ENCODE data around the gene CDC42BPB.
A peak's percentile ranks its signal among the peaks of the same experiment; 100 is the strongest.

CDC42BPB gene

DNA sequence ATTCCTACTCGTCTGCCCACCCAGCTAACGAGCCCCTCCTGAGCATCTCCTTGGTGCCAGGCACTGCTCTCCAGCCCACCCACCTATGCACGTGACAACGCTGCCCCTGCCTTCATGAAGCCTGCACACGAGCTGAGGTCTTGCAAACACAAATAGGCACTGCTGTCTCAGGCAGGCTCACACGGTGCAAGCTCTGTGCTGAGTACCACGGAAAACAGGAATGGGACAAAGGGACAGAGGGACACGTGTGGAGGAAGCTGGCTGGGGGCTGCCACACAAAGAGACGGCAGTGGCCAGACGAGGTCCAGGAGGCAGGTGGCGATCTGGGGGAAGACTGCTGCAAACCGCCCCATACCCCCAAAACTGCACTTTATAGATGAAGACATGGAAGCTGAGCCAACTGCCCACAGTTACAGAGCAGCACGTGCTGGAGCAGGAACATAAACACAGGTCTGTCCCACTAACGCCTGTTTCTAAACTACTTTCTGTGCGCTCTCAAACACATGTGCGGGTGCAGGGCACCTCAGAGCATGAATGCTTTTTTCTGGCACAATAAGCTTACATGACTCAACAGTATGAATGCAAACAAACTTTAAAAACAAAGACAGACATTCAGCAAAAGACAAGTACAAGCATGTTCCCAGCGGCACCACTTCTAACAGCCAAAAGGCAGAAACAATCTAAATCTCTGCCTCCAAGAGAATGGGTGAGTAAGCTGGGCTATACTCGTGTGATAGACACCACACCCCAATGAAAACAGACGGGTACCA, 70.4 kb downstream of the CDC42BPB start:
- no peak for DNase-seq

DNA sequence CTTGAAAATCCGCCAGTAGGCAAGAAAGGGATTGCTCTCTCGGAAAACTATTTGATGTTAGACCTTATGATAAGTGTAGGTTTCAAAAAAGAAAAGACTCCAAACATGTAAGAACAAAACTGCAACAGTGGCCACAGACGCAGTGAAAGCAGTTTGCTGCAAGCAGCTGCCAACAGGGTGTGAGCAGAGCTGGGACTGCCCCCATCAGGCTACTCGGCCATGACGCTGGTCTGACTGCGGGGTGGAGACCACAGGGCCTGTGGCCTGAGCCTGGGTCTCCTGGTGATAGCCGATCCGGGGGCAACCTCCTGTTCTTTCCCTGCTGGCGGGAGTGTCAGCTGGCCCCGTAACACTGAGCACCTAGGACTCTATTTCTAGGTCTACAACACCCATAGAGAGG, 71.7 kb downstream of the CDC42BPB start:
- DNase-seq: no peak

DNA sequence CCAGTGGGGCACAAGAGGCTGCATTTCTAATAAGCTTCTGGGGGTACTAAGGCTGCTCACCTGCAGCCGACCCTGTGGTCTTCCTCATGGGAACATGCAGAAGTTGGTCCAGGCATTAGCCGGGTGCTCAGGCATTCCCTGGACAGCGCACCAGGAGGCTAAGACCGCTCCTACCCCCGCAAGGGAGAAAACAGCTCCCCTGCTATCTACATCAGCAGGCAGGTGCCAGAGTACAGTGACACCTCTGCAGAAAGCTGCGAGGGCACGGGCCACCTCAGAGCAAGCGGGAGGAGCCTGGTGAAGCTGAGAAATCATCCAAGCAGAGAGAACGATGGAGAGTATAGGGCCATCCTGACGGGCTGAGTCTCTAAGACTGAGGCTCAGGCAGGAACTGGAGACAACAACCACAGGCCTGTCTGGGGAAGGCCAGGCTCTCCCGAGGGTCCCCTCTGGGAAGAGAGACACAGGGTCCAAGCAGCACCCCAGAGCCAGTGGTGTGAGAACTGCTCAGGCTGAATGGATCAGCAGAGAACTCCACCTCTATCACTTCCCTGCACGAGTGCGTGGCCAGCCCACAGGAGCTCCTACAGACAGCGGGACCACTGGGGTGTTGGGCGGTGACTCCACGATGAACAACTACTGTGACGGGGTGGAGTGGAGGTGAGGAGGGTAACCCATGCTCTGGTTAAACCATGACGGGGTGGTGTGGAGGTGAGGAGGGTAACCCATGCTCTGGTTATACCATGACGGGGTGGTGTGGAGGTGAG, 72.8 kb downstream of the CDC42BPB start:
- no peak for DNase-seq

DNA sequence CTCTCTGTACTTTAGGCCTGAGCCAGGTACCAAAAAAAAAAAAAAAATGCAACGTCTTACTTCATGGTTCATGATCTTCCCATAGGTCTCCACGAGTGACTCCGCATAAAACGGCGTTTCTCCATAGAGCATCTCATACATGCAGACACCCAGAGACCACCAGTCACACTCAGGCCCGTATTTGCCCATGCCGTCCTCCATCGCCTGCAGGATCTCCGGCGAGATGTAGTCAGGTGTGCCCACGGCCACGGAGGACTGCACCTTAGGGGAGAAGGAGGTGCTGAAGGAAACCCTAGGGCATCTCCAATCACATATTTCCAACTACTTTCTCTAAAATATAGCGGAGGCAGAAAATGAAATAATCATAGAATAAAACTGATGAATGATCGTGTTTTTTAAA, 73.9 kb downstream of the CDC42BPB start:
- DNase-seq: no peak

DNA sequence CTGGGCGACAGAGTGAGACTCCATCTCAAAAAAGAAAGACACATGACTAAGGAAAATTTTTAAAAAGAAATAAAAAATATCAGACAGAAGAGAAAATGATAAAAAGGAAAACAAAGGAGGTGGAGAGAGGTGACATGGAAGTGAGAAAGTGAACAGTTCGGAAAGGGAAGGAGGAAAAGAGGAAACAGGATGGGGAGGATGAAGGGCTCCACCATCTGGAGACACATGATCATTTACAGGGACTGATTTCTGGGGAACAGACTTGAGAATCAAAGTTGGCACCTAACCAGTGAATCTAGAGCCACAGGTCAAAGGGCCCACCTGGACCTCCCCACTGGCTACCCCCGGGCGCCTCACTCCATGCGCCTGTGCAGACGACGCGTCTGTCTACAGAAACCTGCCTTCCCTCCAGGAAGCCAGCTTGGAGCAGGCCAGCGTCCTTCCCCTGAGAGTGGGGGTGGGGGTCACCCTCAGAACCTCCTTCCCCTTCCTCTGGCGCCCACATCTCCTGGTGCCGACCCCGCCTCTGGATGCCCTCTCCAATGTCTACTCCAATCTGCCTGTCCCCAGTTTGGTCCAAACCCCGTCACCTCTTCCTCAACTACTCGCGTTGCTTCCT, 74.4 kb downstream of the CDC42BPB start:
- DNase-seq: no peak

DNA sequence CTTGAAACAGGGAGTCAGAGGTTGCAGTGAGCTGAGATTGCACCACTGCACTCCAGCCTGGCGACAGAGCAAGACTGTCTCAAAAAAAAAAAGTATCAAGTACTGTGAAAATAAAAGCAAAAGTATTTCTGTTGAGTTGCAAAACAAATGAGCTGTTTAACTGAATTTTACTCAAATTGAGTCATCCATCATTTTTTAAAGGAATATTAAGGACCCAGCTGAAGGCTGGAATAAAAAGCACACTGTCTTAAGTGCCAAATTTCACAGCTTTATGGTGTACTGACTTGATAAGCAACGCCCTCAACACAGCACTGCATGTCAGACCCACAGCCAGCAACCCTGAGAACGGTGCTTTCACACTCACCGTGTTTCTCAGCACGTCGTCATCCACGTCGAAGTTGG, 76.9 kb downstream of the CDC42BPB start:
- DNase-seq: peak; percentile 53

DNA sequence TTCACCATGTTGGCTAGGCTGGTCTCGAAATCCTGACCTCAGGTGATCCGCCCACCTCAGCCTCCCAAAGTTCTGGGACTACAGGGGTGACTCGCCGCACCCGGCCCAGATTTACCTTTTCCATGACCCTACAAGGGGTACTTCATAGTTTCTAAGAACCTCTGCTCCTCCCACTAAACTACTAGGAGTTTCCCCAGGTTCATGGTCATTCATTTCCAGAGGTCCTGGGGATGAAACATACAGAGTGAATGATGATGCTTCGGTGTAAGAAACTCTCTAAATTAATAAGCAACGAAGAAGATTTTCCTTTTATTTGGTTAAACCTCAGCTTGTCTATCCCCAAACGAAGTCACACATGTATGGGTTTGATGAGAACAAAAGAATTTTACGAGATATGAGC, 77.9 kb downstream of the CDC42BPB start:
- no peak for DNase-seq

DNA sequence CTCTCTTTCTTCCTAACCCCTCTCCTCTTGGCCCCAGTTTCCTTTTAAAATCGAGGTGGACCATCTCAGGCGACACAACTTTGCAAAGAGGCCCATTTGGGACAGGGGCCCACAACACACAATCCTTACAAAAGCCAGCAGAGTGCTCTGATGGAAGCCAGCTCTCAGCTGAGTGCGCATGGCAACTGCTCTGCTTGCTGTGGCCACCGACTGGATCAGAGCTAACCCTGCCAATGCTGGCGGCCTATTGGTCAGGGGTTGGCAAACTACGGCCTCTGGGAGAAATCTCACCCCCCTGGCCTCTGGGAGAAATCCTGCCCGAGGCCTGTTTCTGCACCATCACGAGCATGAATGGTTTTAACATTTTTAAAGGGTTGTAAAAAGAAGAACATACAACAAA, 79.9 kb downstream of the CDC42BPB start:
- no peak for DNase-seq

DNA sequence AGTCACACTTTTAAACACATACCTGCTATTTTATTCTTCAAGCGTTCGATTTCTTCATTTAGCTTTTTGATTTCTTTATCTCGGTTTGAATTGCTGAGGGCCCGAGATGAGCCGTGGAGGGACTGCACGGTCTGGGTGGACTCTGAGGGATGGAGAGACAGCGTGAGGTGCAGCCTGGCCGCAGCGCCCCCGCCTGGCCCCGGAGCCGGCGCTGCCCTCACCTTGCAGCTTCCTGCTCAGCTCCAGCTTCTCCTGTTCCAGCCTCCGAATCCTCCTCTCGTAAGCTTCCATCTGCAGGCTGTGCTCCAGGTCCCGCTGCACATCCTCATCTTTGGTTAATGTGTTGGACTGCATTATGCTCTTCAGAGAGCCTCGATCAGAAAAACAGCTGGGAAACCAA, 81.7 kb downstream of the CDC42BPB start:
- no peak for DNase-seq

DNA sequence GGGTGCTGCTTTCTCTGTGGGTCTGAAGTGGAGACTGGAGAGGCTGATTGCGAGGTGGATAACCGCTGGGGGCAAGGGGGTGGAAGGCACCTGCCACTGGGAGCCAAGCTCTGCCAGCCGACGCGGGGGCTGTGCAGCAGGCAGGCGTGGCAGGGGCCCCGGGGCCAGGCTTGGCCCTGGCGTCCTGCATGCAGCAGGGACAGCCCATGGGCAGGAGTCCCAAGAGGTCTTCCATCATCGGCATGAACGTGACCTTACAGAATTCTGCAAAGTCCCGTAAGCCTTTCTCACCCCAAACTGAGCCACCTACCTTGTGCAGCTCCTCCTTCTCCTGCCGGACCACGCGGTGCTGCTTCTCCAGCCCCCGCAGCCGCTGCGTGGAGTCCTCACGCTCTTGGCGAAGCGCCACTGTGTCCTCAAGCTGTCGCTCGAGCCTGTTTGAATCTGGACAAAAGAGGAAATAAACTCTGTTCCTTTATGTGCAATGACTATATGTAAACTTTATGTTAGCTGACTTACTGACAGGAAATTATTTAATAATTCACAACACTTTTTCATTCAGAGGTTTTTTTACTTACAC, 83.6 kb downstream of the CDC42BPB start:
- DNase-seq: peak; percentile 32

DNA sequence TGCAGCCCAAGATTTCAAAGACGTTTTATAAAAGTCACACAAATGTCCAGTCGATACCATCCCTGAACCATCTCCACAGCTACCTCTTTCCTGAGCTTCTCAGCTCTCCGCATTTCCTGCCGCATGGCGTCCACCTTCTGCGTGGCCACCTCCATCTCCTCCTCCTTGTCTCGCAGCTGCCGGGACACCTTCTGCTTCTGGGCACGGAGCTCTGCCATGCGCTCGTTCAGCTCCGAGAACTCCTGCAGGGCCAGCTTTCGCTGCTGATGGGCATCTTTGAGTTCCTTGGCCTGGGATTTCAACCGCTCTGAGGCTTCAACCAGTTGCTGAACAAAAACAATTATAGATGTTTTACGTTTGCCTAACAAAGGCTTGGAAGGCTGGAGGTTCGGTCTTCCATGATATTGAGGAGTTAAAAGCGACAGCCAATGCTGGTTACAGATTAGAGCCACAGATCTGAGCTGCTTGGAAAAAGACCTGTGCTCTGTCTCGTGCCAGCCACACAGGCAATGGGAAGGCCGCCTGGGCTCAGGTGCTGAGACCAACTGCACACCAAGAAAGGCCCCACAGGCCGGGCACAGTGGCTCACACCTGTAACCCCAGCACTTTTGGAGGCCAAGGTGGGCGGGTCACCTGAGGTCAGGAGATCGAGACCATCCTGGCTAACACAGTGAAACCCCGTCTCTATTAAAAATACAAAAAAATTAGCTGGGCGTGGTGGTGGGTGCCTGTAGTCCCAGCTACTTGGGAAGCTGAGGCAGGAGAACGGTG, 85.3 kb downstream of the CDC42BPB start:
- no peak for DNase-seq

DNA sequence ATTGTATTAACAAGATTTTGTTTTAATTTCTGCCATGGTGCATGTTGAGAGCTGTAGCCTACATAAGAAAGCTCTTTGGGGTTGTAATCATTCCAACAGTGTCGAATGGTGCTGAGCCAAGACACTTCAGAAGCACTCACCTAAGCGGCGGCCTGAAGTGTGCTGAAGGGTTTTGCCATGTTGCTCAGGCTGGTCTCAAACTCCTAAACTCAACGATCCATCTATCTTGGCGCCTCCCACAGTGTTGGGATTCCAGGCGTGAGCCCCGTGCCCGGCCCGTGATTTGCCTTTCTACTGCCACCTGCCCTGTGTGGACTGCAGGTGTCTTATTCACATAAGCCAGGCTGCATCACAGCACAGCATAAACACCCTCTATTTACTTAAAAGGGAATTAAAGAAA, 86.0 kb downstream of the CDC42BPB start:
- no peak for DNase-seq

DNA sequence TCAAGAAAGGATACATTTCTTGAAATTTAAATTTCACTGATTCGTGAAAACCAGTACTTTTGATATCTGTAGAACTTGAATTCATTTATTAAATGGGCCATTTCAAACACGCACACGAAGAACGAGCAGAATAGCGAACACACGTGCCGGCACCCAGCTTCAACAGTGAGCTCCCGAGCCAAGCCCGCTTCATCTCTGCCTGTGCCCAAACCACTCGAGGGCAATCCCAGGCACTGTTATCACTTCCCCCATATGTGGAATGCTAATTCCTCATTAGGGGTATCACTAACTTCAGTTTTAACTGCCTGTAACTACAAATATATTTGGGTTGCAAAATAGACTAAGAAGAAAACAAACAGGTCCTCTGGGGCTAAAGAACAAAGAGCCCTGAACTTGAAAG, 86.9 kb downstream of the CDC42BPB start:
- no peak for DNase-seq

DNA sequence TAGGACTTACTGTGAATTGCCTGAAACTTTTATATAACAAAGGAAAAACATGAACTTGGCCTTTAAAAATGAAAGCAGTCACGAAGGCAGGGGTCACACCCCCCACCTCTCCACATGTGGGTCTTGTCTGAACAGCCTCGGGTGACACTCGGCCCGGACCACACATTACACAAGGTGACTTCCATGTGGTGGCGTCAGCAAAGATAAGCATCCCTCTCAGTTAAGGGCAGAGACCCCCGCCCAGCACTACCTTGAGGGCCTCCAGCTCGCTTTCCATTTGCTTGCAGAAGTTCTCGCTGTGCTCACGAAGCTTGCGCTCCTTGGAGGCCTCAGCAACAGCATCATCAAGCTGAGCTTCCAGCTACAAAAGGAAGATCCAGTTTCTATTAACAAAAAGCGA, 87.4 kb downstream of the CDC42BPB start:
- DNase-seq: no peak

DNA sequence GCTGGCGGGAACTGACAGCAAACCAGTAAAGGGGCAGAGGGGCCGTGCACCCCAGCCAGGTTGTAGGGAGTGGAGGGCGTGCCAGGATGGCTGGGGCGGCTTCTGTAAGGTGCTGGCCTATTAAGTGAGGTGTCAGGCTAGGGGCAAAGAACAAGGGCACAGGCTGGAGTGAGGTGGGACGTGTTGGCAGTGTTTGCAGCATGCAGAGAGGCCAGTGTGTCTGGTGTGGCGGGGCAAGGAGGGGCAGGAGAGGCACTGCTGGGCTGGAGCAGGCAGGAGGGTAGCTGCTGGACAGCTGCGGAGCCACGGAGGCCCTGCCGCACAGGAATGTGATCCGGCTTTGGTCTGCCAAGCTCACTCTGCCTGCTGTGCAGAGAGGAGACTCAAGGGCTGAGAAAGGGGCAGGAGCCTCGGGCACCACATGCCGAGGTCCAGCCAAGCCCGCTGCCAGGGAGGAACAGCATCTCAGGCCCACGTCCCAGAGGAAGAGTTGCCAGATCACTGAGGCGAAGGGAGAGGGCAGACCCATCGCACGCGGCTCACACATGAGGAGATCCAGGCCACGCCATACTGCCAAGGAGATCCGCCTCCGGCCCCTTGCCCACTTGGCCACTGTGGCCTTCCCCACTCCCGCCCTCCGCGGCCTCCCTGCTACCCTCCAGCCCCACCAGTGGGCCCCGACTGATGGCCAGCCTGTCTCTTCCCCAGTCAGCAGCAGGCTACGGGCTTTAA, 88.1 kb downstream of the CDC42BPB start:
- DNase-seq: no peak

DNA sequence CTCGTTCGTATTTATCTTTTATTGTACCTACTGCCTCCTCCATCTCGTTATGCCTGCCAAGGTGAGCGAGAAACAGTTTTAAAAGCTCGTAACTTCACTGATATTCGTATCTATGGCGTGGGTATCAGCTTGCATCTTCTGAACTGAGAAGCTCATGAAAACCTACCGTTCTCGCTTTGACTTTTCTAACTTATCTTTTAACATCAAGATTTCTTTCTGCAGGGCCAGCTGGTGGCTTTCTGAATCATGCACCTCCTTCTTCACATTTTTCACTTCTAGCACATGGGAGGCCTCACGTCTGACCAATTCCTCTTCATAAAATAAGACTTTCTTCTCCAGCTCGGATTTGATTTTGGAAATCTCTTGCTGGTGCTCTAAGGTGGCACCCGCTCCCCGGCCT, 89.0 kb downstream of the CDC42BPB start:
- DNase-seq: no peak

DNA sequence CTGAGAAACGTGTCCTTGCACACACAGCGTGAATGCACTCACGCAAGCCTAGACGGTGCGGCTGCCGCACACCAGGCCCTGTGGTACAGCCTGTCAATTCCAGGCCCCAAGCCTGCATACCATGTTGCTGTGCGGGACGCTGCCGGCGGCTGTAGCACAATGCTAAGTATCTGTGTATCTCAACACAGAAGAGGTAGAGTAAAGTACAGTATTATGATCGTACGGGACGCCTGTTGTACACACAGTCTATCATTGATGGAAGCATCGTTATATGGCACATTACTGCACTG, 89.9 kb downstream of the CDC42BPB start:
- no peak for DNase-seq

DNA sequence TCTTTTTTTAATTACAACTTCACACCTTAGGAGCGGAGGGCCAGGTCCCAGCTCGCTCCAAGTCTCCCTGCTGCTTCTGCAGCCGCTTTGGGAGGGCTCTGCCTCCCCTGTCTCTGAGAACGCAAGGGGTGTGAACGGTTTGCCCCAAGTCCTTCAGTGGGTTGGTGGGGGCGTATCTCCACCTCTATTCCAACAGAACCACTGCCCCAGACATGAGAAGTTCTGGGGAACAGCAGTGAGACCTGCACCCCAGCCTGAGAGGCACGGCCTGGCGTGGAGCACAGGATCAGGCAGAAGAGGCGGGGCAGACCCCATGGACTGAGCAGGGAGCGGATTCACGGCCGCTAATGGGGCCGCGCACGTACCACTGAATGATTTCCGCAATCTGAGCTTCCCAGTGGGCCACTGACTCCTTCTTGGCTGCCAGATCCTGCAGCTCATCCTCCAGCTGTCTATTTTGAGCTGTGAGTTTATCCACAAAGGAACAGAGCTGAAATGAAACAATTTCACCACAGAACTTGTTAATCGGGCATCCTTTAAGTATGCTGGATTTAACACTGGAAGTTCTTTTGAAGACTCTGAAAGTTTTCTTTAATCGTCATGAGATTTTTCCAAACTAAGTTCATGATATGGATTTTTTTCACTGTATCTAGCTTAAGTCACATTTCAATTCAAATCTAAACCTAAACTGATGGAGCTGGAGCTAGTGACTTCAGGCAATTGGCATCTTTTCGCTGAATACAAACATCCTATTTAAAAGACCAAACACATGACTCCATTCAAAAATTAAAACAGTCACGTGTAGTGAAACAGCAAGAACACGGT, 90.5 kb downstream of the CDC42BPB start:
- no peak for DNase-seq

DNA sequence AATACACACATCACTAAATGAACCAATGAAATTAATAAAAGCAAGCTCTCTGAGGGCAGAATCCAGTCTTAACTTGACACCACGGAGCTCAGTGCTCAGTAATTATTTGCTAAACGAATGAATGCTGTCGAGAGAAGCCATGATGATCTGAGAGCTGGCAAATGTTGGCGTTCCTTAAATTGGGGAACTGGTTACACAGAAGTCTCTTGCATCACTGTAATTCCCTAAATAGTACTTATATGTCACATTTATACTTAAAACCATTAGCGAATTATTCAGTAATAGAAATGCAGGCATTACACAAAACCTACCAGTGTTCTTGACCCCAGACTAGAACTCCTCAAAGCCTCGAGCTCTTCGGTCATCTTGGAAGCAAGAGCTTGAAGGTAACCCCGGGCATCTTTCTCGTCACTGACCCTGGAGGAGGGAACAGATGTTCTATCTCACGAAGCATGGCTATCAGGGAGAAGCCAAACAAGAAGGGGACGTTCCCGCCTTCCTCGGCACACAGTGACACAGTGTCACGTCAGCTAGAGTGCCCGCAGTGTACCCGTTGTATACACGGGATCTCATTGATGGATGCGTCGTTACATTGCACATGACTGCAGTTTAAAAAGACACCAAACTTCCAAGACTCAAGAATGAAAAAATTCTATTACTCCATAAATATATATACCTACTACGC, 91.2 kb downstream of the CDC42BPB start:
- DNase-seq: peak; percentile 40

DNA sequence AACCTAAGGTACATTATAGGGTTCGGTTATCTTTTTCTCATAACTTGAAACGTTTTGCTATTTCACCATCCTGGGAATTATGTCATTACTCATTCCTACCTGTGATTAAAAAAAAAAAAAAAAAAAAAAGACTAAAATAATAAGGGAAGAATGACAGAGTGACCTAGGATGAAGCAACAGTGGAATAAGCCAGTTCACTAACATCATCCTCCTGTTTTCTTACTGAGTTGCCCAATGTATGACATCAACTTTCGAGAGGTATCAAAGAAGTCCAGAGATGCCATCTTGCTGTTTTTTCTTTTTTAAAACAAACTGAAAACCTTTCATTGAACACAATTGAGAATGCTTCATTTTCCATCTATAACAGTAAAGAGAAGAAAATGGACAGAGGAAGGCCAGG, 92.1 kb downstream of the CDC42BPB start:
- DNase-seq: peak; percentile 36

DNA sequence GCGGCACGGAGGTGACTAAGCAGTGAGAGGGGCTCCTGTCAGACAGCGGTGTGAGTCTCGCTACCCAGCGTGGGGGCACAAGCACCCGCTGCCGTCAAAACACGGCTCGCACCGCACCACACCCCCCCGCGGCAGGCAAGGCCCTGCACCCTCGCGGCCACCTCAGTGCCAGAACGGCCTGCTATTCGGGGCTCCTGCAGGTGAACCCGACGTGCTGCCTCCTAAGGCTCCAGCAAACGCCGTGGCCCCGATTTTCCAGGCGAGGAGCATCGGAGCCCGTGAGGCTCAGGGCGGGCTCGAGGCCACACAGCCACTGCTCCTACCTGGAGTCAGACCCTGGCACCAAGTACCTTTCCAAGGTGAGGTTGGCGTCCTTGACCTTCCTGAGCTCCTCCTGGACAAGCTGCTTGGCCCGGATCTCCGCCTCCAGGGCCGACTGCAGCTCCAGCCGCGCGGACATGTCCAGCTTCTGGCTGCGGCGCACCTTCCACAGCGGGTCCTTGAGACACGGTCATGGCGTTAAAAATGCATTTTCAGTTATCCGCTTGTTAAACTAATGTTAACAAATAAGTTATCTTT, 93.1 kb downstream of the CDC42BPB start:
- no peak for DNase-seq
